Measurements from ENCODE around the gene RNF13. TPM values are rescaled to one million over a fixed set of nuclear protein-coding genes. Genes with fewer than 3 reads are reported as not detected.
"Not testable (repeated sequence)": the region's sequence is repeated elsewhere in the genome, so short reads cannot be mapped to it uniquely, and the experiment has no call there.

RNF13 gene
- total RNA-seq, 1 donor from 2014 or later: 26.9 TPM

DNA sequence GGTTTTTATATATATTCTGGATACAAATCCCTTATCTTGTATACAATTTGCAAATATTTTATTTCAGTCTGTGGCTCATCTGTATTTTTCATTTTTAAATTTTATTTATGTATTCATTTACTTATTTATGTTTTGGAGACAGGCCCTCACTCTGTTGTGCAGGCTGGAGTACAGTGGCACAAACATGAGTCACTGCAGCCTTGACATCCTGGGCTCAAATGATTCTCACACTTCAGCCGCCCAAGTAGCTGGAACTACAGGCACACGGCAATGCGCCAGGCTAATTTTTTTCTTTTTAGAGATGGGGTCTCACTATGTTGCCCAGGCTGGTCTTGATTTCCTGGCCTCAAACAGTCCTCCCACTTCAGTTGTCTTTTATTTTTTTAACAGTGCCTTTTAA lies 107.1 kb downstream of the RNF13 start:
- no peak overlapping the region for H3K4me3 Mint-ChIP-seq
- no peaks in the 10 kb centered on the region for H3K4me1 Mint-ChIP-seq
- H3K36me3 Mint-ChIP-seq (ENCODE audit: low read depth): peaks cover 19% of the 10 kb centered on the region
- no peaks in the 10 kb centered on the region for H3K9me3 Mint-ChIP-seq
- no peaks in the 10 kb centered on the region for H3K27me3 Mint-ChIP-seq (ENCODE audit: low read depth)
- DNase-seq (ENCODE audit: low read depth, low spot score): no peak
- no peak for TF ChIP-seq CTCF (conservative IDR thresholded peaks at IDR 0.05)
- no peak overlapping the region for H3K27ac Mint-ChIP-seq (ENCODE audit: unreplicated experiment)

- H3K27ac Mint-ChIP-seq (ENCODE audit: unreplicated experiment): no peak overlapping the region
- no peak for DNase-seq (ENCODE audit: low read depth, low spot score)
- peaks cover 58% of the 10 kb centered on the region for H3K36me3 Mint-ChIP-seq (ENCODE audit: low read depth)
- no peaks in the 10 kb centered on the region for H3K27me3 Mint-ChIP-seq (ENCODE audit: low read depth)
- H3K4me3 Mint-ChIP-seq: no peak overlapping the region
- no peaks in the 10 kb centered on the region for H3K4me1 Mint-ChIP-seq
- peaks cover 19% of the 10 kb centered on the region for H3K9me3 Mint-ChIP-seq
- no peak for TF ChIP-seq CTCF (conservative IDR thresholded peaks at IDR 0.05)
Measured at GRCh38 chr3:149933008-149933407, 120.0 kb downstream of the RNF13 start.

DNA sequence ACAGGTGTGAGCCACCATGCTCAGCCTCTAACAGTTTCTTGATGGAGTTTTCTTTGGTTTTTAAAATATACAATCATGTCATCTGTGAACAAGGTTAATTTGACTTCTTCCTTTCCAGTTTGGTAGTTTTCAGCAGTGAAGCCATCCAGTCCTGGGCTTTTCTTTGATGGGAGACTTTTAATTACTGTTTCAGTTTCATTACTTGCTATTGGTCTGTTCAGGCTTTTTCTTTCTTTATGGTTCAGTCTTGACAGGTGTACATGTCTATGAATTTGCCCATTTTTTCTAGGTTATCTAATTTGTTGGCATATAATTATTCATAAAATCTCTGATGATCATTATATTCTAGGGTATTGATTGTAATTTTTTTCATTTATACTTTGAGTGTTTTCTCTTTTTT lies 120.8 kb downstream of the RNF13 start:
- H3K4me1 Mint-ChIP-seq: no peaks in the 10 kb centered on the region
- H3K27ac Mint-ChIP-seq (ENCODE audit: unreplicated experiment): no peak overlapping the region
- TF ChIP-seq CTCF (conservative IDR thresholded peaks at IDR 0.05): no peak
- peaks cover 57% of the 10 kb centered on the region for H3K36me3 Mint-ChIP-seq (ENCODE audit: low read depth)
- H3K9me3 Mint-ChIP-seq: peaks cover 19% of the 10 kb centered on the region
- H3K27me3 Mint-ChIP-seq (ENCODE audit: low read depth): no peaks in the 10 kb centered on the region
- no peak for DNase-seq (ENCODE audit: low read depth, low spot score)
- no peak overlapping the region for H3K4me3 Mint-ChIP-seq

- Mint-ChIP-seq H3K4me1 (peaks cover 7% of the 10 kb centered on the region), H3K27ac (ENCODE audit: unreplicated experiment) (no peak overlapping the region), H3K9me3 (peaks cover 19% of the 10 kb centered on the region), H3K27me3 (ENCODE audit: low read depth) (no peaks in the 10 kb centered on the region), H3K4me3 (no peak overlapping the region), H3K36me3 (ENCODE audit: low read depth) (peaks cover 56% of the 10 kb centered on the region)
- TF ChIP-seq CTCF (conservative IDR thresholded peaks at IDR 0.05): no peak
- DNase-seq (ENCODE audit: low read depth, low spot score): no peak
Measured at GRCh38 chr3:149934524-149934923, 121.5 kb downstream of the RNF13 start.

- H3K36me3 Mint-ChIP-seq (ENCODE audit: low read depth): peaks cover 52% of the 10 kb centered on the region
- H3K27me3 Mint-ChIP-seq (ENCODE audit: low read depth): no peaks in the 10 kb centered on the region
- H3K9me3 Mint-ChIP-seq: peaks cover 10% of the 10 kb centered on the region
- no peak overlapping the region for H3K27ac Mint-ChIP-seq (ENCODE audit: unreplicated experiment)
- H3K4me1 Mint-ChIP-seq: peaks cover 7% of the 10 kb centered on the region
- H3K4me3 Mint-ChIP-seq: no peak overlapping the region
- TF ChIP-seq CTCF (conservative IDR thresholded peaks at IDR 0.05): peak; percentile 84
- DNase-seq (ENCODE audit: low read depth, low spot score): peak; percentile 38
Measured at GRCh38 chr3:149936812-149937230, 123.8 kb downstream of the RNF13 start.

DNA sequence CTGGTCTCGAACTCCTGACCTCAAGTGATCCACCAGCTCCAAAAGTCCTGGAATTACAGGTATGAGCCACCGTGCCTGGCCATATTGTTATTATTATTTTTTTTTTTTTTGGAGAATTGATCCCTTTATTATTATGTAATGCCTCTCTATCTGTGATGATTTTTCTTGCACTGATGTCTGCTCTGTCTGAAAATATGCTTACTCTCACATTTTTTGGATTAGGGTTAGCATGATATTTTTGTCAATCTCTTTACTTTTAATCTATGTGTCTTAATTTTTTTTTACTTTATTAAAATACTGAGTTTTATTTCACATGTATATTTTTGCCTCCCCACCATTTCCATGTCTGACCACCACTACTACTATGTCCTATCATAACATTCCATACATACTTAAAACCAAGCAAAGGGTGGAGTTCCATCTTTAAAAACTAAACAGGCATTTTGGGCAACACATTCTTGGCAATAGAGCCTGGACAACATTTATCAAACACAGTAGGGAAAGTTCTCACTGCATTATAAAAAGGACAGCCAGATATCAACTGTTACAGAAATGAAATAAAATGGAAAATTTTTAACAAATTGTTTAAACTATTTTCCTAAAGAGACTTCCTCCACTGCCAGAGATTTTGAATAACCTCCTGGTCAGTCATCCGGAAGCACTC lies 125.5 kb downstream of the RNF13 start:
- not testable (repeated sequence) for DNase-seq (ENCODE audit: low read depth, low spot score); H3K27me3 Mint-ChIP-seq (ENCODE audit: low read depth)
- H3K36me3 Mint-ChIP-seq (ENCODE audit: low read depth): peaks cover 60% of the 10 kb centered on the region

More for the DNA sequence above, 125.5 kb downstream of the RNF13 start:
- H3K27ac Mint-ChIP-seq (ENCODE audit: unreplicated experiment); H3K4me1 Mint-ChIP-seq; H3K4me3 Mint-ChIP-seq: not testable (repeated sequence)
- peaks cover 19% of the 10 kb centered on the region for H3K9me3 Mint-ChIP-seq

Measured in neural crest cell (in vitro differentiated cells).